Fibroblast of lung (primary cell): ENCODE results near the gene FEZ2.

Source experiments
- EZH2 ChIP-seq: IDR thresholded peaks from 2 replicates; pipeline ENCODE4 v1.5.1; 2012; ENCODE audit warnings: low read length, control low read depth, mild to moderate bottlenecking; ENCODE audit errors: missing control alignments
- TF ChIP-seq, protein P1 (sequence below), 2 donors: IDR thresholded peaks in 1 of 2; conservative IDR thresholded peaks in 1 of 2; 1 replicate in 1 of 2; 2 replicates in 1 of 2; pipeline ENCODE4 v1.5.1; 2011 to 2012; ENCODE audit warnings: low read length in 2 of 2, control low read depth in 1 of 2, inconsistent platforms in 1 of 2, low read depth in 1 of 2, mild to moderate bottlenecking in 1 of 2

DNA sequence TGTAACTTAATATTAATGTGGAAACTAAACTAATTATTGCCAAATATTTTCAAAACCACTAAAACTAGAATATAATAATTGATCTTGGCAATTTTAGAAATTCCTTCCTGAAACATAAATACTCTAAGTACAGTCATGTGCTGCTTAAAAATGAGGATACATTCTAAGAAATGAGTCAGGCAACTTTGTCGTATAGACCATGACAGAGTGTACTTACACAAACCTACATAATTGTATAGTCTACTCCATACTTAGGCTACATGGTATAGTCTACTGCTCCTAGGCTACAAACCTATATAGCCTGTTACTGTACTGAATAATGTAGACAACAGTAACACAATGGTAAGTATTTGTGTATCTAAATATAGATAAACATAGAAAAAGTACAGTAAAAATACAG, 27.6 kb downstream of the FEZ2 start:
- TF ChIP-seq, protein P1, sequence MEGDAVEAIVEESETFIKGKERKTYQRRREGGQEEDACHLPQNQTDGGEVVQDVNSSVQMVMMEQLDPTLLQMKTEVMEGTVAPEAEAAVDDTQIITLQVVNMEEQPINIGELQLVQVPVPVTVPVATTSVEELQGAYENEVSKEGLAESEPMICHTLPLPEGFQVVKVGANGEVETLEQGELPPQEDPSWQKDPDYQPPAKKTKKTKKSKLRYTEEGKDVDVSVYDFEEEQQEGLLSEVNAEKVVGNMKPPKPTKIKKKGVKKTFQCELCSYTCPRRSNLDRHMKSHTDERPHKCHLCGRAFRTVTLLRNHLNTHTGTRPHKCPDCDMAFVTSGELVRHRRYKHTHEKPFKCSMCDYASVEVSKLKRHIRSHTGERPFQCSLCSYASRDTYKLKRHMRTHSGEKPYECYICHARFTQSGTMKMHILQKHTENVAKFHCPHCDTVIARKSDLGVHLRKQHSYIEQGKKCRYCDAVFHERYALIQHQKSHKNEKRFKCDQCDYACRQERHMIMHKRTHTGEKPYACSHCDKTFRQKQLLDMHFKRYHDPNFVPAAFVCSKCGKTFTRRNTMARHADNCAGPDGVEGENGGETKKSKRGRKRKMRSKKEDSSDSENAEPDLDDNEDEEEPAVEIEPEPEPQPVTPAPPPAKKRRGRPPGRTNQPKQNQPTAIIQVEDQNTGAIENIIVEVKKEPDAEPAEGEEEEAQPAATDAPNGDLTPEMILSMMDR (conservative IDR thresholded peaks at IDR 0.05 in 1 of 2, IDR thresholded peaks at IDR 0.05 in 1 of 2; ENCODE audit: low read depth in 1 of 2, low read length in 2 of 2) = no peak
- TF ChIP-seq EZH2 = no peak
